OCI-LY7 (cell line): ENCODE measurements around the gene MYOZ1. TPM values are rescaled to one million over a fixed set of nuclear protein-coding genes. Genes with fewer than 3 reads are reported as not detected.

Experiments
- BruUV-seq: library from RNA; stranded (reverse); fragments of 400-500 nt; replicated peaks from 2 replicates; lab custom pipeline; 2021; lab: Mats Ljungman, UMichigan
- CTCF ChIA-PET: fragments of 300-600 bp; sonication (Branson Sonifier 250); formaldehyde crosslinking; loops from one replicate; lab custom pipeline; 2022; ENCODE audit warnings: antibody characterized with exemption; ENCODE audit not compliant: unreplicated experiment; lab: Charles Lee
- POLR2A ChIA-PET: fragments of 300-600 bp; sonication (Branson Sonifier 250); formaldehyde crosslinking; loops from one replicate; lab custom pipeline; 2022; ENCODE audit warnings: antibody characterized with exemption; lab: Charles Lee
- DNase-seq: peaks from one replicate; pipeline ENCODE4 v3.0.0-alpha.2; 2015; ENCODE audit warnings: low spot score
- H2AFZ ChIP-seq: fragments of 200-600 bp; sonication (generic), shearing (Covaris generic); 2 replicates; pipeline ENCODE4 v1.6.1; 2014; ENCODE audit warnings: mild to moderate bottlenecking, antibody characterized with exemption, low read length, moderate library complexity
- H3K27ac ChIP-seq: fragments of 200-600 bp; sonication (generic); 2 replicates; pipeline ENCODE4 v1.5.1; 2014; ENCODE audit warnings: mixed run types, low read depth, mild to moderate bottlenecking, moderate library complexity, low read length, inconsistent platforms; ENCODE audit not compliant: poor library complexity, severe bottlenecking
- H3K36me3 ChIP-seq: fragments of 200-600 bp; sonication (generic); 2 replicates; pipeline ENCODE4 v1.6.1; 2014; ENCODE audit warnings: mild to moderate bottlenecking, antibody characterized with exemption, low read length, moderate library complexity, mixed read lengths; ENCODE audit not compliant: insufficient read depth
- H3K4me1 ChIP-seq: fragments of 200-600 bp; sonication (generic); 2 replicates; pipeline ENCODE4 v1.5.1; 2014; ENCODE audit warnings: mild to moderate bottlenecking, low read length; ENCODE audit not compliant: insufficient read depth, poor library complexity, severe bottlenecking
- H3K4me2 ChIP-seq: fragments of 200-600 bp; sonication (generic); 2 replicates; pipeline ENCODE4 v1.6.1; 2014; ENCODE audit warnings: mild to moderate bottlenecking, low read length
- H3K4me3 ChIP-seq: fragments of 200-600 bp; sonication (generic); 2 replicates; pipeline ENCODE4 v1.5.1; 2014; ENCODE audit warnings: mild to moderate bottlenecking, low read depth, low read length; ENCODE audit not compliant: poor library complexity, severe bottlenecking
- H3K79me2 ChIP-seq: fragments of 200-600 bp; sonication (generic); 2 replicates; pipeline ENCODE4 v1.6.1; 2016; ENCODE audit warnings: low read depth, mild to moderate bottlenecking, low read length, moderate library complexity, mixed read lengths; ENCODE audit not compliant: insufficient read depth
- H3K9me2 ChIP-seq: fragments of 200-600 bp; sonication (generic); 2 replicates; pipeline ENCODE4 v1.6.1; 2016; ENCODE audit warnings: mild to moderate bottlenecking, low read length, mixed read lengths; ENCODE audit not compliant: insufficient read depth
- H3K9me3 ChIP-seq: fragments of 200-600 bp; sonication (generic); 2 replicates; pipeline ENCODE4 v1.6.1; 2014; ENCODE audit warnings: mild to moderate bottlenecking, mixed run types, low read length, mixed read lengths
- H4K20me1 ChIP-seq: fragments of 200-600 bp; sonication (generic); 2 replicates; pipeline ENCODE4 v1.6.1; 2014; ENCODE audit warnings: mild to moderate bottlenecking, antibody characterized with exemption, low read length, moderate library complexity, mixed read lengths; ENCODE audit not compliant: insufficient read depth
- CTCF ChIP-seq: fragments of 200-600 bp; sonication (generic); conservative IDR thresholded peaks from 2 replicates; pipeline ENCODE4 v1.5.1; 2014; ENCODE audit warnings: mild to moderate bottlenecking, antibody characterized with exemption, low read length, moderate library complexity, mixed read lengths
- EZH2phosphoT487 ChIP-seq: fragments of 200-600 bp; sonication (generic); IDR thresholded peaks from 2 replicates; pipeline ENCODE4 v1.6.1; 2018; ENCODE audit warnings: low read depth, borderline replicate concordance, mild to moderate bottlenecking, mixed run types, antibody characterized with exemption, low read length, moderate library complexity, mixed read lengths
- intact Hi-C: fragments of 100-400 bp; cut with micrococcal nuclease; formaldehyde crosslinking; loops from one replicate; pipeline ENCODE4 v1.10.0; 2022; ENCODE audit not compliant: unreplicated experiment
- total RNA-seq, 2 experiments: library from RNA; depleted of rRNA in 1 of 2; stranded (reverse); fragments of >200 nt in 1 of 2; shearing (Covaris generic) in 1 of 2; gene quantifications; 2 replicates each; pipeline ENCODE4 v1.2.3, GENCODE V29; 2014 to 2022

Gene MYOZ1
- total RNA-seq, 2 experiments from 2014 or later = not detected

GRCh38 chr10:73584737-73585136 is 56.5 kb downstream of the MYOZ1 start:
- H3K4me2 ChIP-seq = no peak overlapping the region
- no peak overlapping the region for H3K27ac ChIP-seq
- H2AFZ ChIP-seq = no peak overlapping the region
- TF ChIP-seq EZH2phosphoT487 (no peak), CTCF (no peak)
- BruUV-seq = no TSS peak
- ChIA-PET CTCF (no interaction called here), POLR2A (no interaction called here)
- no peak for DNase-seq
- H3K36me3 ChIP-seq = no peaks in the 10 kb centered on the region
- no peak overlapping the region for H3K4me3 ChIP-seq
- H3K4me1 ChIP-seq = no peaks in the 10 kb centered on the region
- H4K20me1 ChIP-seq = no peaks in the 10 kb centered on the region
- H3K79me2 ChIP-seq = no peaks in the 10 kb centered on the region
- intact Hi-C loops = no loop called here
- H3K9me2 ChIP-seq = no peaks in the 10 kb centered on the region
- no peaks in the 10 kb centered on the region for H3K9me3 ChIP-seq

GRCh38 chr10:73581918-73582317 is 59.4 kb downstream of the MYOZ1 start:
- H3K27ac ChIP-seq = no peak overlapping the region
- no peak overlapping the region for H2AFZ ChIP-seq
- no TSS peak for BruUV-seq
- H3K79me2 ChIP-seq = no peaks in the 10 kb centered on the region
- H3K4me3 ChIP-seq = no peak overlapping the region
- TF ChIP-seq EZH2phosphoT487 (no peak), CTCF (no peak)
- POLR2A ChIA-PET = interaction anchor here (0.5 kb wide), 1 partner anchor 379 kb away, joined by 3 read pairs; no protein-coding TSS in a partner anchor
- no peaks in the 10 kb centered on the region for H3K36me3 ChIP-seq
- no peaks in the 10 kb centered on the region for H4K20me1 ChIP-seq
- H3K9me3 ChIP-seq = no peaks in the 10 kb centered on the region
- H3K9me2 ChIP-seq = no peaks in the 10 kb centered on the region
- H3K4me2 ChIP-seq = no peak overlapping the region
- H3K4me1 ChIP-seq = no peaks in the 10 kb centered on the region
- CTCF ChIA-PET = no interaction called here
- intact Hi-C loops = no loop called here
- no peak for DNase-seq

Other genes with a start within 250 kb of the MYOZ1 start
- gene ANXA7, start 227.4 kb downstream of the MYOZ1 start, total RNA-seq (2014; rRNA removed; shearing (Covaris generic)) = 36.5 and 52.0 TPM in 2 replicates
- 86.5 and 86.6 TPM in 2 replicates for gene ANXA7, start 227.4 kb downstream of the MYOZ1 start, total RNA-seq (2022)
- 2.3 and 3.9 TPM in 2 replicates for gene MSS51, start 207.9 kb downstream of the MYOZ1 start, total RNA-seq (2014; rRNA removed; shearing (Covaris generic))
- gene MSS51, start 207.9 kb downstream of the MYOZ1 start, total RNA-seq (2022) = 4.2 and 4.4 TPM in 2 replicates
- 15.5 and 18.6 TPM in 2 replicates for gene PPP3CB, start 145.4 kb downstream of the MYOZ1 start, total RNA-seq (2014; rRNA removed; shearing (Covaris generic))
- 43.1 and 45.3 TPM in 2 replicates for gene PPP3CB, start 145.4 kb downstream of the MYOZ1 start, total RNA-seq (2022)
- 9.7 and 15.2 TPM in 2 replicates for gene USP54, start 50.1 kb downstream of the MYOZ1 start, total RNA-seq (2014; rRNA removed; shearing (Covaris generic))
- 16.4 and 17.6 TPM in 2 replicates for gene USP54, start 50.1 kb downstream of the MYOZ1 start, total RNA-seq (2022)
- gene SYNPO2L, start 14.6 kb upstream of the MYOZ1 start, total RNA-seq (2014; rRNA removed; shearing (Covaris generic)) = not detected in 2 replicates
- gene SYNPO2L, start 14.6 kb upstream of the MYOZ1 start, total RNA-seq (2022) = not detected in 2 replicates
- gene AGAP5, start 56.6 kb upstream of the MYOZ1 start, total RNA-seq (2014; rRNA removed; shearing (Covaris generic)) = 4.6 and 7.2 TPM in 2 replicates
- 9.9 and 10.7 TPM in 2 replicates for gene AGAP5, start 56.6 kb upstream of the MYOZ1 start, total RNA-seq (2022)
- gene SEC24C, start 102.9 kb upstream of the MYOZ1 start, total RNA-seq (2014; rRNA removed; shearing (Covaris generic)) = 51.9 and 53.6 TPM in 2 replicates
- gene SEC24C, start 102.9 kb upstream of the MYOZ1 start, total RNA-seq (2022) = 82.0 and 87.1 TPM in 2 replicates
- 55.6 and 64.8 TPM in 2 replicates for gene CHCHD1, start 140.6 kb upstream of the MYOZ1 start, total RNA-seq (2014; rRNA removed; shearing (Covaris generic))
- gene CHCHD1, start 140.6 kb upstream of the MYOZ1 start, total RNA-seq (2022) = 33.6 and 36.6 TPM in 2 replicates
- 22.0 and 22.6 TPM in 2 replicates for gene ZSWIM8, start 144.1 kb upstream of the MYOZ1 start, total RNA-seq (2014; rRNA removed; shearing (Covaris generic))
- gene ZSWIM8, start 144.1 kb upstream of the MYOZ1 start, total RNA-seq (2022) = 52.6 and 59.5 TPM in 2 replicates
- gene NDST2, start 170.1 kb upstream of the MYOZ1 start, total RNA-seq (2014; rRNA removed; shearing (Covaris generic)) = 27.7 and 45.2 TPM in 2 replicates
- gene NDST2, start 170.1 kb upstream of the MYOZ1 start, total RNA-seq (2022) = 52.8 and 59.7 TPM in 2 replicates
- gene CAMK2G, start 233.1 kb upstream of the MYOZ1 start, total RNA-seq (2014; rRNA removed; shearing (Covaris generic)) = 21.1 and 29.1 TPM in 2 replicates
- gene CAMK2G, start 233.1 kb upstream of the MYOZ1 start, total RNA-seq (2022) = 34.8 and 41.6 TPM in 2 replicates